Osteoblast (primary cell): ENCODE measurements around the gene RRM2. TPM values are rescaled to one million over a fixed set of nuclear protein-coding genes. Genes with fewer than 3 reads are reported as not detected.

ENCODE experiments used
- DNase-seq: peaks from one replicate; pipeline ENCODE4 v3.0.0; 2011; ENCODE audit warnings: low spot score, mixed read lengths; ENCODE audit not compliant: insufficient read length; ENCODE audit errors: missing footprints
- H2AFZ ChIP-seq: 2 replicates; pipeline ENCODE4 v1.6.0; 2011; ENCODE audit warnings: mild to moderate bottlenecking, low read length
- H3K27ac ChIP-seq: 2 replicates; pipeline ENCODE4 v1.5.1; 2011; ENCODE audit warnings: mild to moderate bottlenecking, low read depth, low read length, moderate library complexity
- H3K27me3 ChIP-seq: 2 replicates; pipeline ENCODE4 v1.6.0; 2012; ENCODE audit warnings: mild to moderate bottlenecking, control low read depth, inconsistent platforms, low read length, moderate library complexity; ENCODE audit not compliant: insufficient read depth
- H3K36me3 ChIP-seq: 2 replicates; pipeline ENCODE4 v1.5.1; 2011; ENCODE audit warnings: mild to moderate bottlenecking, low read length, control low read depth, moderate library complexity; ENCODE audit not compliant: insufficient read depth
- H3K4me1 ChIP-seq: 2 replicates; pipeline ENCODE4 v1.5.1; 2011; ENCODE audit warnings: mild to moderate bottlenecking, low read length, control low read depth, moderate library complexity; ENCODE audit not compliant: insufficient read depth
- H3K4me2 ChIP-seq: 2 replicates; pipeline ENCODE4 v1.6.0; 2011; ENCODE audit warnings: mild to moderate bottlenecking, low read length; ENCODE audit not compliant: insufficient read depth
- H3K4me3 ChIP-seq: fragments of 200-600 bp; sonication (generic); 3 replicates; pipeline ENCODE4 v1.5.1; 2012; ENCODE audit warnings: mild to moderate bottlenecking, low read length, inconsistent platforms; ENCODE audit not compliant: insufficient read depth
- H3K79me2 ChIP-seq: 2 replicates; pipeline ENCODE4 v1.6.0; 2012; ENCODE audit warnings: mild to moderate bottlenecking, low read length, control low read depth, inconsistent platforms; ENCODE audit not compliant: insufficient read depth
- H3K9me3 ChIP-seq: 2 replicates; pipeline ENCODE4 v1.5.1; 2011; ENCODE audit warnings: low read depth, low read length, control low read depth
- H4K20me1 ChIP-seq: 2 replicates; pipeline ENCODE4 v1.6.0; 2012; ENCODE audit warnings: mild to moderate bottlenecking, low read length, control low read depth; ENCODE audit not compliant: insufficient read depth
- total RNA-seq: library from RNA; depleted of rRNA; stranded (reverse); fragments of >200 nt; gene quantifications from 2 replicates; pipeline ENCODE4 v1.2.3, GENCODE V29; 2012
- TF ChIP-seq, protein P1 (sequence below): IDR thresholded peaks from 2 replicates; pipeline ENCODE4 v1.5.1; 2011; ENCODE audit warnings: mild to moderate bottlenecking, low read depth, low read length, moderate library complexity; ENCODE audit errors: extremely low read depth

Gene RRM2
- 4.3 and 7.4 TPM in 2 replicates for total RNA-seq

DNA sequence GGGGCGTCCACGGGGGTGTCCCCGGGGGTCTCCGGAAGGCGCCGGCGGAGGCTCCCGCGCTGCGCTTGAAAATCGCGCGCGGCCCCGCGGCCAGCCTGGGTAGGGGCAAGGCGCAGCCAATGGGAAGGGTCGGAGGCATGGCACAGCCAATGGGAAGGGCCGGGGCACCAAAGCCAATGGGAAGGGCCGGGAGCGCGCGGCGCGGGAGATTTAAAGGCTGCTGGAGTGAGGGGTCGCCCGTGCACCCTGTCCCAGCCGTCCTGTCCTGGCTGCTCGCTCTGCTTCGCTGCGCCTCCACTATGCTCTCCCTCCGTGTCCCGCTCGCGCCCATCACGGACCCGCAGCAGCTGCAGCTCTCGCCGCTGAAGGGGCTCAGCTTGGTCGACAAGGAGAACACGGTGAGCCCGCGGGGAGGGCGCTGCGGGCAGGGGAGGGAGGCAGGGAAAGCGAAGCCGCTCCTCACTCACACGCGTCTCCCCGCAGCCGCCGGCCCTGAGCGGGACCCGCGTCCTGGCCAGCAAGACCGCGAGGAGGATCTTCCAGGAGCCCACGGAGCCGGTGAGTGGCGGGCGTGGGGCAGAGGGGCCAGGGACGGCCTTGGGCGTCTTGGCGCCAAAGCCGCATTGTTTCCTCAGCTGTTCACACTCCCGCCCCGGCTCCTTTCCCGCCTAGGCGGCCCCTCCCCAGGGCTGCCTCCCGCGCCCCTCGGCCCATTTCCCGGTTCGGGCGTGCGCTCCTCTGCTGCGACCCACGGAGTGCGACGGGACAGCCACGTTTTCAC is at the start of gene RRM2:
TSS of gene RRM2 (plus strand) at position 240 of the 781 bp plus-strand sequence. CDS start at position 300, 60 bp downstream.
- Histone ChIP-seq H3K4me2 (peak within 1 kb of the TSS; percentile 87), H3K27me3 (no peaks in the 10 kb centered on the region), H3K4me3 (peak within 1 kb of the TSS; percentile 72), H3K79me2 (peaks cover 20% of the 10 kb centered on the region), H3K36me3 (peaks cover 7% of the 10 kb centered on the region), H3K9me3 (no peaks in the 10 kb centered on the region), H3K27ac (peak within 1 kb of the TSS; percentile 76), H3K4me1 (peaks cover 43% of the 10 kb centered on the region), H2AFZ (peak within 1 kb of the TSS; percentile 66), H4K20me1 (no peaks in the 10 kb centered on the region)
- peak; percentile 99 for DNase-seq
- TF ChIP-seq, protein P1, sequence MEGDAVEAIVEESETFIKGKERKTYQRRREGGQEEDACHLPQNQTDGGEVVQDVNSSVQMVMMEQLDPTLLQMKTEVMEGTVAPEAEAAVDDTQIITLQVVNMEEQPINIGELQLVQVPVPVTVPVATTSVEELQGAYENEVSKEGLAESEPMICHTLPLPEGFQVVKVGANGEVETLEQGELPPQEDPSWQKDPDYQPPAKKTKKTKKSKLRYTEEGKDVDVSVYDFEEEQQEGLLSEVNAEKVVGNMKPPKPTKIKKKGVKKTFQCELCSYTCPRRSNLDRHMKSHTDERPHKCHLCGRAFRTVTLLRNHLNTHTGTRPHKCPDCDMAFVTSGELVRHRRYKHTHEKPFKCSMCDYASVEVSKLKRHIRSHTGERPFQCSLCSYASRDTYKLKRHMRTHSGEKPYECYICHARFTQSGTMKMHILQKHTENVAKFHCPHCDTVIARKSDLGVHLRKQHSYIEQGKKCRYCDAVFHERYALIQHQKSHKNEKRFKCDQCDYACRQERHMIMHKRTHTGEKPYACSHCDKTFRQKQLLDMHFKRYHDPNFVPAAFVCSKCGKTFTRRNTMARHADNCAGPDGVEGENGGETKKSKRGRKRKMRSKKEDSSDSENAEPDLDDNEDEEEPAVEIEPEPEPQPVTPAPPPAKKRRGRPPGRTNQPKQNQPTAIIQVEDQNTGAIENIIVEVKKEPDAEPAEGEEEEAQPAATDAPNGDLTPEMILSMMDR, result no peak

GRCh38 chr2:10073706-10074105 is 48.8 kb upstream of the RRM2 start:
- Histone ChIP-seq H3K4me2 (no peak overlapping the region), H3K27me3 (peaks cover 33% of the 10 kb centered on the region), H4K20me1 (peaks cover 2% of the 10 kb centered on the region), H2AFZ (no peak overlapping the region), H3K36me3 (no peaks in the 10 kb centered on the region), H3K4me3 (no peak overlapping the region), H3K9me3 (no peaks in the 10 kb centered on the region), H3K79me2 (no peaks in the 10 kb centered on the region), H3K27ac (no peak overlapping the region), H3K4me1 (peaks cover 4% of the 10 kb centered on the region)
- TF ChIP-seq, protein P1, result no peak
- peak; percentile 69 for DNase-seq

DNA sequence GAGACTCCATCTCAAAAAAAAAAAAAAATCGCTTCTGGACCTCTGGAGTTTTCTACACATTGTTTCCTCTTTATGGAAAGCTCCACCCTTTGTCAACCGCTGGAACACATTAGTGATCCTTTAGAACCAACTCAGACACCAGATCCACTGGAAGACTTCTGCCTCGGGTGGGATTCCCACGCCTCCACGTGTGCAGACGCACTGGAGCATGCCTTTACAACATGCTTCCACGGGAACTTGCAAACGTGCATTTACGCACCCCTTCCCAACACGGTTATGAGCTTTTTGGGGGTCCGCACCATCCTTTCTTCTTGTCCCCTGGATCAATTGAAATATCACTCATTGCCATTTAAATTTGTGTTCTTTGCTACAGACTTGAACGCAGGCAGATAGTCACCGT is 47.4 kb upstream of the RRM2 start:
- Histone ChIP-seq H3K9me3 (no peaks in the 10 kb centered on the region), H3K4me2 (no peak overlapping the region), H3K27me3 (peaks cover 33% of the 10 kb centered on the region), H2AFZ (no peak overlapping the region), H3K4me1 (peaks cover 7% of the 10 kb centered on the region), H3K27ac (no peak overlapping the region), H4K20me1 (peaks cover 2% of the 10 kb centered on the region), H3K79me2 (no peaks in the 10 kb centered on the region), H3K36me3 (no peaks in the 10 kb centered on the region), H3K4me3 (no peak overlapping the region)
- no peak for DNase-seq
- TF ChIP-seq, protein P1, result no peak

GRCh38 chr2:10075571-10076209 is 46.8 kb upstream of the RRM2 start:
- no peak overlapping the region for H3K4me2 ChIP-seq
- TF ChIP-seq, protein P1, result no peak
- peaks cover 2% of the 10 kb centered on the region for H4K20me1 ChIP-seq
- H2AFZ ChIP-seq, result no peak overlapping the region
- H3K27me3 ChIP-seq, result peaks cover 36% of the 10 kb centered on the region
- no peaks in the 10 kb centered on the region for H3K79me2 ChIP-seq
- no peak overlapping the region for H3K4me3 ChIP-seq
- no peaks in the 10 kb centered on the region for H3K9me3 ChIP-seq
- no peak overlapping the region for H3K27ac ChIP-seq
- H3K36me3 ChIP-seq, result no peaks in the 10 kb centered on the region
- H3K4me1 ChIP-seq, result peaks cover 7% of the 10 kb centered on the region
- peak; percentile 80 for DNase-seq
